Heart left ventricle (tissue), 16 donors: ENCODE measurements around the gene CAPZA1. TPM values are rescaled to one million over a fixed set of nuclear protein-coding genes. Genes with fewer than 3 reads are reported as not detected.

Source experiments
- ATAC-seq, 4 donors: fragments of 200-7000 bp; cut with Tn5 transposase; one replicate each; pipeline ENCODE4 v1.9.1; 2020 to 2022; ENCODE audit warnings: moderate library complexity in 4 of 4, mild to moderate bottlenecking in 3 of 4, moderate number of reproducible peaks in 1 of 4
- DNase-seq, 5 donors: peaks; one replicate each; pipeline ENCODE4 v3.0.0-alpha.2; 2020
- H3K27ac ChIP-seq, 12 donors: fragments of 200-600 bp; sonication (generic) in 4 of 12; one replicate each; pipeline versions ENCODE4 v1.5.0 to v1.8.0; 2016 to 2022; ENCODE audit warnings: mild to moderate bottlenecking in 2 of 12
- H3K27me3 ChIP-seq, 9 donors: fragments of 200-600 bp; sonication (generic) in 2 of 9; one replicate each; pipeline versions ENCODE4 v1.5.1 to v1.8.0; 2016 to 2022; ENCODE audit warnings: mild to moderate bottlenecking in 3 of 9
- H3K36me3 ChIP-seq, 9 donors: fragments of 200-600 bp; sonication (generic) in 2 of 9; one replicate each; pipeline versions ENCODE4 v1.5.0 to v1.8.0; 2018 to 2022; ENCODE audit warnings: mild to moderate bottlenecking in 2 of 9
- H3K4me1 ChIP-seq, 12 donors: fragments of 200-600 bp; sonication (generic) in 4 of 12; one replicate each; pipeline versions ENCODE4 v1.5.0 to v1.8.0; 2016 to 2022; ENCODE audit warnings: mild to moderate bottlenecking in 3 of 12
- H3K4me3 ChIP-seq, 12 donors: fragments of 200-600 bp; sonication (generic) in 4 of 12; one replicate each; pipeline versions ENCODE4 v1.5.0 to v1.8.0; 2017 to 2022; ENCODE audit warnings: mild to moderate bottlenecking in 9 of 12, moderate library complexity in 4 of 12
- H3K9me3 ChIP-seq, 12 donors: fragments of 200-600 bp; sonication (generic) in 4 of 12; one replicate each; pipeline versions ENCODE4 v1.5.0 to v1.8.0; 2016 to 2022; ENCODE audit warnings: mild to moderate bottlenecking in 1 of 12
- POLR2A ChIP-seq, 2 donors: fragments of 450-650 bp; IDR thresholded peaks; one replicate each; pipeline ENCODE4 v1.6.1; 2017; ENCODE audit warnings: antibody characterized with exemption in 2 of 2, mild to moderate bottlenecking in 2 of 2, moderate library complexity in 2 of 2
- WGBS, 4 donors: extraction: QIAGEN DNeasy Blood & Tissue Kit in 2 of 4; methylation state at CpG; one replicate each; pipeline versions ENCODE4 v1.1.5 to v1.1.7; 2013 to 2018; 5-methylcytosine and 5-hydroxymethylcytosine counted together
- intact Hi-C, 10 donors: fragments of 100-400 bp; cut with DNase I; formaldehyde crosslinking; loops; one replicate each; pipeline versions ENCODE4 v1.11.1 to v1.14.2; 2022
- polyA plus RNA-seq, 2 donors: library from polyadenylated mRNA; stranded (reverse); fragments of 200-250 nt; gene quantifications; one replicate each; pipeline ENCODE4 v1.2.3, GENCODE V29; 2013
- total RNA-seq, 9 donors: library from RNA; depleted of rRNA in 2 of 9; stranded (reverse); fragments of >200 nt in 2 of 9; fragmentation: NEBNext Ultra II Directional in 3 of 9; extraction: Animal tissue kit (Norgen Biotek cat#: 25700) in 3 of 9; gene quantifications; one replicate each; pipeline versions ENCODE4 v1.1.0 to v1.2.4, GENCODE V29; 2016 to 2023
- TF ChIP-seq, protein P1 (sequence below), 12 donors: fragments of 200-600 bp; sonication (generic) in 4 of 12; IDR thresholded peaks; one replicate each; pipeline versions ENCODE4 v1.5.0 to v1.8.0; 2018 to 2022; ENCODE audit warnings: antibody characterized with exemption in 12 of 12, mild to moderate bottlenecking in 5 of 12
- donor health status: ischemic (EF 13 %, LVEDD 7.1; RV severe dilation, severe dysfunction).
- donor health status: healthy with polysubstance abuse.
- donor health status: DM: no; HTN: yes; CAD: no.
- donor health status: DM: no; HTN: no; CAD: no.
- donor health status: ischemic (EF 25% LVEDD 6.9; RV normal size, moderate dysfunction).
- donor health status: ischemic (EF 25% LVEDD 5.7; RV mildly dilated, moderate dysfunction).
- donor health status: healthy.
- donor health status: DM: yes; HTN: yes; CAD: no.
- donor health status: ischemic (EF 35%, LVEDD 5.7; RV mildly dilated, moderate dysfunction).
- donor health status: nonischemic (EF 11% LVEDD 7.7; RV severe dilation, severe dysfunction).
- donor health status: DM: yes; HTN: yes; CAD: no.
- donor health status: PGD.
- donor health status: ischemic (EF 29% LVEDD 5.4; RV normal size, mild dysfunction).
- donor health status: nonischemic (EF 23%, LVEDD 6.1; RV moderate dilation, normal function).

Gene CAPZA1
- total and polyA plus RNA-seq, 11 donors = 17.0 to 98.4 (median 32.6) TPM

DNA sequence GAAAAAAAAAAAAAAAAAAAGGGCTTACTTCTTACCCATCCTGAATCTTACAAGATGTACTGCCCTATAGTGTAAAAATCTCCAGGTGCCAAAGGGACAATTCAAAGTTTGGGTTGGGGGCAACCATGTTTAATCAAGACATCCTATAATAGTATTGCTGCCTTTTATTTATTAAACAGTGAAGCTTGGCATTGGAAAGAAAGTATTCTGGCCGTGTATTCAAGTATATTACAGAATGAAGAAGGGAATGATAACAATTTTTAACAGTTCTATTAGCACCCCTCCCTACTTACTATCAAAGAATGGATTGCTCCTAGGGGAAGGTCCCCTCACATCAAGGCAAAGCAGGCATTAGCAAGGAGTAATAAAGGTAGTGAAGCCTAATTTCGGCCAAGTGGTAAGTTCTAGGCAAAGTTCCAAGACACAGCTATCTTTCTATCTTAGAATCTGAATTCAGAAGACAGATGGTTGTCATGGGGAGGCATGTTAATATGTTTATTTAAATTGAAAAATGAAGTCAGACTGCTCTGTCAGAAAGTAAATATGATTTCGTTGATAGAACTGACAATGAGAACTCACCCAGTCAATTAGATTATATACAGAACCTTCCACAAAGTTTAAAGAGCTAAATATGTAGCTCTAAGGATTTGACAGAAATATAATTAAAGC, 25.3 kb upstream of the CAPZA1 start:
- Histone ChIP-seq H3K27me3 (no peaks in the 10 kb centered on the region), H3K36me3 (peaks cover 0 to 95% (median 68%) of the 10 kb centered on the region in 9 donors), H3K9me3 (peaks cover 0 to 6% (median 0%) of the 10 kb centered on the region in 12 donors), H3K27ac (no peak overlapping the region), H3K4me3 (no peak overlapping the region), H3K4me1 (no peaks in the 10 kb centered on the region)
- WGBS, 4 donors = 64 to 71% (median 69%) methylated on average over 3 of the region's 3 CpGs
- no peak for DNase-seq
- intact Hi-C loops = loop anchor here in 1 of 10 donors (10.0 kb wide), 1 partner anchor 50 kb away; no protein-coding TSS in a partner anchor
- no peak for ATAC-seq
- TF ChIP-seq POLR2A (IDR thresholded peaks at IDR 0.05) = no peak
- TF ChIP-seq, protein P1, sequence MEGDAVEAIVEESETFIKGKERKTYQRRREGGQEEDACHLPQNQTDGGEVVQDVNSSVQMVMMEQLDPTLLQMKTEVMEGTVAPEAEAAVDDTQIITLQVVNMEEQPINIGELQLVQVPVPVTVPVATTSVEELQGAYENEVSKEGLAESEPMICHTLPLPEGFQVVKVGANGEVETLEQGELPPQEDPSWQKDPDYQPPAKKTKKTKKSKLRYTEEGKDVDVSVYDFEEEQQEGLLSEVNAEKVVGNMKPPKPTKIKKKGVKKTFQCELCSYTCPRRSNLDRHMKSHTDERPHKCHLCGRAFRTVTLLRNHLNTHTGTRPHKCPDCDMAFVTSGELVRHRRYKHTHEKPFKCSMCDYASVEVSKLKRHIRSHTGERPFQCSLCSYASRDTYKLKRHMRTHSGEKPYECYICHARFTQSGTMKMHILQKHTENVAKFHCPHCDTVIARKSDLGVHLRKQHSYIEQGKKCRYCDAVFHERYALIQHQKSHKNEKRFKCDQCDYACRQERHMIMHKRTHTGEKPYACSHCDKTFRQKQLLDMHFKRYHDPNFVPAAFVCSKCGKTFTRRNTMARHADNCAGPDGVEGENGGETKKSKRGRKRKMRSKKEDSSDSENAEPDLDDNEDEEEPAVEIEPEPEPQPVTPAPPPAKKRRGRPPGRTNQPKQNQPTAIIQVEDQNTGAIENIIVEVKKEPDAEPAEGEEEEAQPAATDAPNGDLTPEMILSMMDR (IDR thresholded peaks at IDR 0.05) = no peak

- peaks cover 0 to 97% (median 82%) of the 10 kb centered on the region in 9 donors for H3K36me3 ChIP-seq
- WGBS, 4 donors = 93 to 96% (median 95%) methylated on average over 4 of the region's 4 CpGs
Observed at GRCh38 chr1:112599477-112599876, 20.2 kb upstream of the CAPZA1 start.

DNA sequence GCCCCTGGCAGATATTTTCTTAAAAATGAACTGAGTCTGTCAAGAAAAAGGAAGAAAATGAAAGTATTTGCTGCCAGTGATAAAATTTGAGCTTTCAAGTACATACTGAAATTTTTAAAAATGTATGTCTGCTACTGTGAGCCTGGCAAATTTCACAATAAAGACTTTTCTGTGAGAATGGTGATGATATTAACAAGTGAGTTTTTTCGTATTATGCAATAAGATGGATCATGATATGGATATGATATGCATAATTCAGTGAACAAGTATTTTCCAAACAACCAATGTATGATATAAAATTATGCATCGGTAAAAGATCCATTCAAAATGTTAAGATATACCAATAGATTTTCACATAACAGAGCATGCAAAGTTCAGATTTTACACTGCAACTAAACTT, 16.6 kb upstream of the CAPZA1 start:
- 92 to 98% (median 96%) methylated on average over 2 of the region's 2 CpGs for WGBS, 4 donors
- TF ChIP-seq, protein P1 (IDR thresholded peaks at IDR 0.05) = no peak
- no peak for TF ChIP-seq POLR2A (IDR thresholded peaks at IDR 0.05)
- no peak for ATAC-seq

More at GRCh38 chr1:112599477-112599876, 20.2 kb upstream of the CAPZA1 start:
- no peaks in the 10 kb centered on the region for H3K4me1 ChIP-seq
- no peak overlapping the region for H3K27ac ChIP-seq
- ATAC-seq (no peak), DNase-seq (no peak)
- no peak for TF ChIP-seq POLR2A (IDR thresholded peaks at IDR 0.05)
- TF ChIP-seq, protein P1 (IDR thresholded peaks at IDR 0.05) = no peak
- intact Hi-C loops = loop anchor here in 1 of 10 donors (10.0 kb wide), 1 partner anchor 55 kb away; no protein-coding TSS in a partner anchor
- no peaks in the 10 kb centered on the region for H3K9me3 ChIP-seq
- H3K4me3 ChIP-seq = no peak overlapping the region
- H3K27me3 ChIP-seq = no peaks in the 10 kb centered on the region

GRCh38 chr1:112603541-112603940, 16.1 kb upstream of the CAPZA1 start:
- no peak overlapping the region for H3K4me3 ChIP-seq
- TF ChIP-seq, protein P1 (IDR thresholded peaks at IDR 0.05) = no peak
- TF ChIP-seq POLR2A (IDR thresholded peaks at IDR 0.05) = no peak
- ATAC-seq (no peak), DNase-seq (no peak)
- peaks cover 0 to 97% (median 78%) of the 10 kb centered on the region in 9 donors for H3K36me3 ChIP-seq
- no peak overlapping the region for H3K27ac ChIP-seq
- no peaks in the 10 kb centered on the region for H3K27me3 ChIP-seq
- no peaks in the 10 kb centered on the region for H3K9me3 ChIP-seq
- intact Hi-C loops = no loop called here
- no peaks in the 10 kb centered on the region for H3K4me1 ChIP-seq
- 94 to 100% (median 99%) methylated on average over 1 of the region's 1 CpG for WGBS, 4 donors

More for the DNA sequence above, 16.6 kb upstream of the CAPZA1 start:
- H3K27me3 ChIP-seq = no peaks in the 10 kb centered on the region
- no peak overlapping the region for H3K4me3 ChIP-seq
- no peaks in the 10 kb centered on the region for H3K4me1 ChIP-seq
- DNase-seq = no peak
- no peaks in the 10 kb centered on the region for H3K9me3 ChIP-seq
- peaks cover 0 to 97% (median 78%) of the 10 kb centered on the region in 9 donors for H3K36me3 ChIP-seq
- intact Hi-C loops = no loop called here
- no peak overlapping the region for H3K27ac ChIP-seq
